Measurements from ENCODE around the gene TMEM212.
"Not testable (repeated sequence)": the region's sequence is repeated elsewhere in the genome, so short reads cannot be mapped to it uniquely, and the experiment has no call there.

Gene TMEM212

DNA sequence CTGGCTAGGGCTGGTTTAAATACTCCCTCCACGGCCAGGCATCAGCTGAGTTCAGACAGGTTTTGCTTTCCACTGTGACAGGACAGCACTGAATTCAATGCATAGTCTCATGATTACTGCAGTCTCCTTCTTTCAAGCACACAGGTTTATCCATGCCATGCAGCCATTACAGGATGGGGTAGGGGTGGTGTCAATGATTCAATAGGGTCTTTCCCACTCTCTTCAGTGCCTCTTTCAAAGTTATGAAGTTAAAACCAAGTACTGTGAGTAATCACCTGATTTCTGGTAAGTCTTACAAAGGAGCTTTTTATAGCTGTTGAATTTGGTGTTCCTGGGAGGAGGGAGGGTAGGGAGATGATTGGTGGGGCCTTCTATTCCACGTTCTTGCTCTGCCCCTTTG lies 47.2 kb downstream of the TMEM212 start:
- DNase-seq (ENCODE audit: low read depth), result no peak

DNA sequence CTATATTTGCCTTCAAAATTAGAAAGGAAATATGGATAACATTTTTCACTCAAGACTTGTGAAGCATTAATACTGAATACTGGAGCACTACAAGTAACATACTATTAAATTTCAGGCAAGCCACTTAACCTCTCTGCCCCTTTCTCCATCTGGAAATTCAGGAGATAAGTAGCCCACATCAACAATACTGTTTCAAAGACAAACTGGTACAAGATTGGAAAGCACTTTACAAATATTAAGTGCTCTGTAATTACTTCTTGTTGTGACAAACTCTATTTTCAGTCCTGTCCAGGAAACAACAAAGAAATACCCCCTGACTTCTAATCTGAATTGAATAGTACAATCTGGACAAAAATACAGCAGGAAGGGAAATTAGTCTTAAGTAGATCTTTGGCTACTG lies 49.3 kb downstream of the TMEM212 start:
- no peak for DNase-seq (ENCODE audit: low read depth)

DNA sequence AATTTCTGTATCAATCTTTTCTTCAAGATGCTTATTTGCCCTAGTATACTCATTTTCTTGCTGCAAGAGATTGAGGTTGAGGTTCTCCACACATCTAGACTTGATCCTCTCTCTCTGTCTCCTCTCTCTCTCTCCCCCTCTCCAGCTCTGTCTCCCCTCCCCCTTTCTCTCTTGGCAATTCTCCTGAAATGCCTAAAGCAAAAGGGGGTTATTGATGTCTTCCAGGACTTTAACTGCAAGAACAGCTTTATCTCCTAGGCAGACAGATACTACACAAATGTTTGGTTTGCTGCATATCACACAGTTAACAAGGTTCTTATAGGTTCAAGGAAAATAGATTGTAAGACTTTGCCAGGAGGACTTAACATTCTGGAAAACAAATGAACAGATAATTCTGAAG lies 52.1 kb downstream of the TMEM212 start:
- no peak for DNase-seq (ENCODE audit: low read depth)

- DNase-seq (ENCODE audit: low read depth), result no peak
Measured at GRCh38 chr3:171895900-171896299, 52.8 kb downstream of the TMEM212 start.

GRCh38 chr3:171896316-171896715 lies 53.2 kb downstream of the TMEM212 start:
- no peak for DNase-seq (ENCODE audit: low read depth)

DNA sequence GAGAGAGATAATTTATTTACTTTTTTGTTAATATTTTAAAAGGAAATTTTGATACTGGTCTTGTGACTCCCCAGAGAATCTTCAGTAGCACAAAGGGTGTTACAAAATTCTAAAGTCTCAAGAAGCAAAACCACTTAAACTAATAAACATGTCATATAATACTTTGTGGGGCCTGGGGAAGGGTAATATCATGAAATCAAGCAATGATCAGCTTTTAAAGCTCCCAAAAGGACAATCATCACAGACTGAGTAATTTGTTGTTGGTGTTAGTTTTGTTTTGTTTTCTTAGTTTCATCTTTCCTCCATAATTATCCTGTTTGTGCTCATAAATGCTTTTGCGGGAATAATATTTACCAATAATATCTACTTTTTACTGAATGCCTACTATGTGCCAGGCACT lies 55.0 kb downstream of the TMEM212 start:
- no peak for DNase-seq (ENCODE audit: low read depth)

GRCh38 chr3:171900446-171900845 lies 57.3 kb downstream of the TMEM212 start:
- no peak for DNase-seq (ENCODE audit: low read depth)

- no peak for DNase-seq (ENCODE audit: low read depth)
Measured at GRCh38 chr3:171901615-171902312, 58.6 kb downstream of the TMEM212 start.

- DNase-seq (ENCODE audit: low read depth), result no peak
Measured at GRCh38 chr3:171904829-171905228, 61.7 kb downstream of the TMEM212 start.

DNA sequence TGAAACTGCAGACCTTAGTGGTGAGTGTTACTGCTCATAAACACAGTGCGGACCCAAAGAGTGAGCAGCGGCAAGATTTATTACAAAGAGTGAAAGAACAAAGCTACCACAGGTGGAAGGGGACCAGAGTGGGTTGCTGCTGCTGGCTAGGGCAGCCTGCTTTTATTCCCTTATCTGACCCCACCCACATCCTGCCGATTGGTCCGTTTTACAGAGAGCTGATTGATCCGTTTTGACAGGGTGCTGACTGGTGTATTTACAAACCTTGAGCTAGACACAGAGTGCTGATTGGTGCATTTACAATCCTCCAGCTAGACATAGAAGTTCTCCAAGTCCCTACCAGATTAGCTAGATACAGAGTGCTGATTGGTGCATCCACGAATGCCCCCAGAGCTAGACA lies 63.4 kb downstream of the TMEM212 start:
- DNase-seq (ENCODE audit: low read depth), result not testable (repeated sequence)

- DNase-seq (ENCODE audit: low read depth), result no peak
Measured at GRCh38 chr3:171906951-171907676, 64.0 kb downstream of the TMEM212 start.

GRCh38 chr3:171907761-171908160 lies 64.6 kb downstream of the TMEM212 start:
- no peak for DNase-seq (ENCODE audit: low read depth)

GRCh38 chr3:171908731-171909130 lies 65.6 kb downstream of the TMEM212 start:
- no peak for DNase-seq (ENCODE audit: low read depth)

All from fibroblast of the conjunctiva (primary cell).